GM23338 (cell line): ENCODE data around the gene TMIGD2. TPM values are rescaled to one million over a fixed set of nuclear protein-coding genes. Genes with fewer than 3 reads are reported as not detected.

Experiments used
- ATAC-seq: fragments of 200-7000 bp; cut with Tn5 transposase; 3 replicates; pipeline ENCODE4 v1.9.1; 2020
- DNase-seq: peaks from one replicate; pipeline ENCODE4 v3.0.0-alpha.2; 2015; ENCODE audit warnings: low spot score
- H2AFZ ChIP-seq: fragments of 200-600 bp; sonication (generic); 2 replicates; pipeline ENCODE4 v1.8.0; 2016; ENCODE audit warnings: antibody characterized with exemption, mild to moderate bottlenecking, moderate library complexity
- H3F3A ChIP-seq: fragments of 200-600 bp; sonication (generic); replicated peaks from 2 replicates; pipeline ENCODE4 v1.8.0; 2017; ENCODE audit warnings: antibody characterized with exemption, mixed run types, low read depth
- H3K27ac ChIP-seq: fragments of 200-600 bp; sonication (generic); 2 replicates; pipeline ENCODE4 v1.6.1; 2016; ENCODE audit warnings: low read depth
- H3K27me3 ChIP-seq: fragments of 200-600 bp; sonication (generic); 2 replicates; pipeline ENCODE4 v1.8.0; 2016; ENCODE audit warnings: mild to moderate bottlenecking, mixed run types, moderate library complexity; ENCODE audit not compliant: insufficient read depth
- H3K36me3 ChIP-seq: fragments of 200-600 bp; sonication (generic); 2 replicates; pipeline ENCODE4 v1.8.0; 2016; ENCODE audit warnings: mild to moderate bottlenecking; ENCODE audit not compliant: insufficient read depth
- H3K4me1 ChIP-seq: fragments of 200-600 bp; sonication (generic); 2 replicates; pipeline ENCODE4 v1.8.0; 2016; ENCODE audit warnings: mild to moderate bottlenecking, moderate library complexity; ENCODE audit not compliant: insufficient read depth
- H3K4me2 ChIP-seq: fragments of 200-600 bp; sonication (generic); 2 replicates; pipeline ENCODE4 v1.7.1; 2017; ENCODE audit warnings: mixed run types
- H3K4me3 ChIP-seq: fragments of 200-600 bp; sonication (generic); 2 replicates; pipeline ENCODE4 v1.6.1; 2016; ENCODE audit warnings: mixed run types
- H3K79me2 ChIP-seq: fragments of 200-600 bp; sonication (generic); replicated peaks from 2 replicates; pipeline ENCODE4 v1.8.0; 2017; ENCODE audit warnings: mild to moderate bottlenecking; ENCODE audit not compliant: insufficient read depth
- H3K9me2 ChIP-seq: fragments of 200-600 bp; sonication (generic); 2 replicates; pipeline ENCODE4 v1.8.0; 2017; ENCODE audit not compliant: insufficient read depth
- H4K20me1 ChIP-seq: fragments of 200-600 bp; sonication (generic); replicated peaks from 2 replicates; pipeline ENCODE4 v1.8.0; 2017; ENCODE audit warnings: mild to moderate bottlenecking; ENCODE audit not compliant: insufficient read depth
- H3K27ac Mint-ChIP-seq: 2 replicates; pipeline ENCODE4 v1.8.0; 2020; ENCODE audit warnings: inconsistent platforms, mild to moderate bottlenecking, moderate library complexity, mixed read lengths
- H3K27me3 Mint-ChIP-seq: 3 replicates; pipeline ENCODE4 v1.8.0; 2022; ENCODE audit warnings: low read depth, mild to moderate bottlenecking, moderate library complexity, mixed read lengths, inconsistent platforms; ENCODE audit not compliant: insufficient read depth, poor library complexity
- H3K36me3 Mint-ChIP-seq: 3 replicates; pipeline ENCODE4 v1.8.0; 2021; ENCODE audit warnings: low read depth, mild to moderate bottlenecking, inconsistent platforms, moderate library complexity, mixed read lengths
- H3K4me1 Mint-ChIP-seq: 3 replicates; pipeline ENCODE4 v1.8.0; 2020; ENCODE audit warnings: mild to moderate bottlenecking, inconsistent platforms, mixed read lengths
- H3K4me3 Mint-ChIP-seq: 3 replicates; pipeline ENCODE4 v1.8.0; 2021; ENCODE audit warnings: moderate library complexity, mild to moderate bottlenecking, inconsistent platforms, mixed read lengths
- H3K9me3 Mint-ChIP-seq: 3 replicates; pipeline ENCODE4 v1.8.0; 2020; ENCODE audit warnings: moderate library complexity, mild to moderate bottlenecking, inconsistent platforms, mixed read lengths
- CREB1 ChIP-seq: fragments of 250-450 bp; sonication (Bioruptor Pico); IDR thresholded peaks from 2 replicates; pipeline ENCODE4 v1.5.0; 2020; ENCODE audit warnings: low read depth, mild to moderate bottlenecking, moderate library complexity
- EZH2 ChIP-seq: fragments of 200-600 bp; sonication (generic); IDR thresholded peaks from one replicate; pipeline ENCODE4 v1.8.0; 2017; ENCODE audit warnings: antibody characterized with exemption, mild to moderate bottlenecking, low read depth; ENCODE audit not compliant: unreplicated experiment
- EZH2phosphoT487 ChIP-seq: fragments of 200-600 bp; sonication (generic); IDR thresholded peaks from one replicate; pipeline ENCODE4 v1.8.1; 2018; ENCODE audit warnings: antibody characterized with exemption; ENCODE audit not compliant: unreplicated experiment
- JUNB ChIP-seq: IDR thresholded peaks from one replicate; pipeline ENCODE4 v1.6.1; 2016; ENCODE audit warnings: antibody characterized with exemption; ENCODE audit not compliant: unreplicated experiment
- NANOG ChIP-seq: IDR thresholded peaks from 2 replicates; pipeline ENCODE4 v1.6.1; 2016; ENCODE audit warnings: antibody characterized with exemption, borderline replicate concordance
- POLR2AphosphoS5 ChIP-seq: IDR thresholded peaks from 2 replicates; pipeline ENCODE4 v1.6.1; 2016; ENCODE audit warnings: antibody characterized with exemption, low read depth
- STAT1 ChIP-seq: IDR thresholded peaks from one replicate; pipeline ENCODE4 v1.6.1; 2016; ENCODE audit warnings: antibody characterized with exemption; ENCODE audit not compliant: unreplicated experiment
- ZNF114 ChIP-seq: fragments of 250-450 bp; sonication (Bioruptor Pico); IDR thresholded peaks from 2 replicates; pipeline ENCODE4 v1.5.0; 2020; ENCODE audit warnings: mild to moderate bottlenecking, moderate library complexity
- ZNF331 ChIP-seq: fragments of 250-450 bp; sonication (Bioruptor Pico); IDR thresholded peaks from 2 replicates; pipeline ENCODE4 v1.5.0; 2020; ENCODE audit warnings: low read depth, mild to moderate bottlenecking, moderate library complexity
- ZNF462 ChIP-seq: fragments of 250-450 bp; sonication (Bioruptor Pico); IDR thresholded peaks from 2 replicates; pipeline ENCODE4 v1.5.0; 2020; ENCODE audit warnings: mild to moderate bottlenecking, moderate library complexity
- polyA plus RNA-seq: library from polyadenylated mRNA; unstranded; fragments of >200 nt; fragmentation: Nextera tagmentation; extraction: Ambion mirVana; gene quantifications from 2 replicates; pipeline ENCODE4 v1.2.1, GENCODE V29; 2016
- total RNA-seq: library from RNA; depleted of rRNA; stranded (reverse); fragments of >200 nt; shearing (Covaris generic); gene quantifications from 2 replicates; pipeline ENCODE4 v1.2.3, GENCODE V29; 2014
- TF ChIP-seq, protein P1 (sequence below): IDR thresholded peaks from one replicate; pipeline ENCODE4 v1.6.1; 2018; ENCODE audit warnings: antibody characterized with exemption; ENCODE audit not compliant: unreplicated experiment
- TF ChIP-seq, protein P2 (sequence below): IDR thresholded peaks from 2 replicates; pipeline ENCODE4 v1.6.1; 2016; ENCODE audit warnings: antibody characterized with exemption
- TF ChIP-seq, protein P3 (sequence below), 2 experiments: fragments of 200-600 bp in 1 of 2; sonication (generic) in 1 of 2; conservative IDR thresholded peaks; 2 replicates each; pipeline versions ENCODE4 v1.5.1 to v1.6.1; 2016 to 2017; ENCODE audit warnings: antibody characterized with exemption in 2 of 2, low read depth in 2 of 2, mild to moderate bottlenecking in 2 of 2, moderate library complexity in 1 of 2

TMIGD2 gene
- total and polyA plus RNA-seq, 2 experiments from 2014 or later = 0.76 to 0.79 TPM

GRCh38 chr19:4342615-4343369 is 40.6 kb upstream of the TMIGD2 start:
- Histone ChIP-seq H3F3A (peaks cover 15% of the 10 kb centered on the region; the same call in 1 of the 2 replicates), H3K4me3 (peak overlapping the region; percentile 56), H3K27me3 (peaks cover 4% of the 10 kb centered on the region; the same call in 1 of the 2 replicates), H3K9me2 (no peaks in the 10 kb centered on the region), H4K20me1 (no peaks in the 10 kb centered on the region; the same call in none of the 2 replicates), H3K36me3 (no peaks in the 10 kb centered on the region; the same call in 1 of the 2 replicates), H3K4me2 (peak overlapping the region; percentile 77), H3K27ac (peak overlapping the region; percentile 89), H3K79me2 (0 out of 2 replicates have a peak, but pooled peaks cover 5% of the 10 kb centered on the region), H3K4me1 (peaks cover 6% of the 10 kb centered on the region), H2AFZ (no peak overlapping the region)
- peak overlapping the region; percentile 99 for H3K27ac Mint-ChIP-seq
- H3K27me3 Mint-ChIP-seq = peaks cover 19% of the 10 kb centered on the region
- H3K36me3 Mint-ChIP-seq = peaks cover 23% of the 10 kb centered on the region
- DNase-seq = peak; percentile 100
- TF ChIP-seq ZNF331 (CRISPR knock-in tag) = peak; percentile 63
- no peak for TF ChIP-seq NANOG
- TF ChIP-seq POLR2AphosphoS5 = peak; percentile 96
- no peak for TF ChIP-seq ZNF462 (CRISPR knock-in tag)
- TF ChIP-seq, protein P1, sequence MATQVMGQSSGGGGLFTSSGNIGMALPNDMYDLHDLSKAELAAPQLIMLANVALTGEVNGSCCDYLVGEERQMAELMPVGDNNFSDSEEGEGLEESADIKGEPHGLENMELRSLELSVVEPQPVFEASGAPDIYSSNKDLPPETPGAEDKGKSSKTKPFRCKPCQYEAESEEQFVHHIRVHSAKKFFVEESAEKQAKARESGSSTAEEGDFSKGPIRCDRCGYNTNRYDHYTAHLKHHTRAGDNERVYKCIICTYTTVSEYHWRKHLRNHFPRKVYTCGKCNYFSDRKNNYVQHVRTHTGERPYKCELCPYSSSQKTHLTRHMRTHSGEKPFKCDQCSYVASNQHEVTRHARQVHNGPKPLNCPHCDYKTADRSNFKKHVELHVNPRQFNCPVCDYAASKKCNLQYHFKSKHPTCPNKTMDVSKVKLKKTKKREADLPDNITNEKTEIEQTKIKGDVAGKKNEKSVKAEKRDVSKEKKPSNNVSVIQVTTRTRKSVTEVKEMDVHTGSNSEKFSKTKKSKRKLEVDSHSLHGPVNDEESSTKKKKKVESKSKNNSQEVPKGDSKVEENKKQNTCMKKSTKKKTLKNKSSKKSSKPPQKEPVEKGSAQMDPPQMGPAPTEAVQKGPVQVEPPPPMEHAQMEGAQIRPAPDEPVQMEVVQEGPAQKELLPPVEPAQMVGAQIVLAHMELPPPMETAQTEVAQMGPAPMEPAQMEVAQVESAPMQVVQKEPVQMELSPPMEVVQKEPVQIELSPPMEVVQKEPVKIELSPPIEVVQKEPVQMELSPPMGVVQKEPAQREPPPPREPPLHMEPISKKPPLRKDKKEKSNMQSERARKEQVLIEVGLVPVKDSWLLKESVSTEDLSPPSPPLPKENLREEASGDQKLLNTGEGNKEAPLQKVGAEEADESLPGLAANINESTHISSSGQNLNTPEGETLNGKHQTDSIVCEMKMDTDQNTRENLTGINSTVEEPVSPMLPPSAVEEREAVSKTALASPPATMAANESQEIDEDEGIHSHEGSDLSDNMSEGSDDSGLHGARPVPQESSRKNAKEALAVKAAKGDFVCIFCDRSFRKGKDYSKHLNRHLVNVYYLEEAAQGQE = no peak
- TF ChIP-seq ZNF114 (CRISPR knock-in tag) = peak; percentile 100
- no peak for TF ChIP-seq STAT1
- no peak for TF ChIP-seq EZH2
- no peak for TF ChIP-seq JUNB
- peak; percentile 88 for TF ChIP-seq CREB1
- TF ChIP-seq, protein P2, sequence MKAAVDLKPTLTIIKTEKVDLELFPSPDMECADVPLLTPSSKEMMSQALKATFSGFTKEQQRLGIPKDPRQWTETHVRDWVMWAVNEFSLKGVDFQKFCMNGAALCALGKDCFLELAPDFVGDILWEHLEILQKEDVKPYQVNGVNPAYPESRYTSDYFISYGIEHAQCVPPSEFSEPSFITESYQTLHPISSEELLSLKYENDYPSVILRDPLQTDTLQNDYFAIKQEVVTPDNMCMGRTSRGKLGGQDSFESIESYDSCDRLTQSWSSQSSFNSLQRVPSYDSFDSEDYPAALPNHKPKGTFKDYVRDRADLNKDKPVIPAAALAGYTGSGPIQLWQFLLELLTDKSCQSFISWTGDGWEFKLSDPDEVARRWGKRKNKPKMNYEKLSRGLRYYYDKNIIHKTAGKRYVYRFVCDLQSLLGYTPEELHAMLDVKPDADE = no peak; the same call in 1 of the 2 replicates
- TF ChIP-seq EZH2phosphoT487 = no peak
- TF ChIP-seq, protein P3, sequence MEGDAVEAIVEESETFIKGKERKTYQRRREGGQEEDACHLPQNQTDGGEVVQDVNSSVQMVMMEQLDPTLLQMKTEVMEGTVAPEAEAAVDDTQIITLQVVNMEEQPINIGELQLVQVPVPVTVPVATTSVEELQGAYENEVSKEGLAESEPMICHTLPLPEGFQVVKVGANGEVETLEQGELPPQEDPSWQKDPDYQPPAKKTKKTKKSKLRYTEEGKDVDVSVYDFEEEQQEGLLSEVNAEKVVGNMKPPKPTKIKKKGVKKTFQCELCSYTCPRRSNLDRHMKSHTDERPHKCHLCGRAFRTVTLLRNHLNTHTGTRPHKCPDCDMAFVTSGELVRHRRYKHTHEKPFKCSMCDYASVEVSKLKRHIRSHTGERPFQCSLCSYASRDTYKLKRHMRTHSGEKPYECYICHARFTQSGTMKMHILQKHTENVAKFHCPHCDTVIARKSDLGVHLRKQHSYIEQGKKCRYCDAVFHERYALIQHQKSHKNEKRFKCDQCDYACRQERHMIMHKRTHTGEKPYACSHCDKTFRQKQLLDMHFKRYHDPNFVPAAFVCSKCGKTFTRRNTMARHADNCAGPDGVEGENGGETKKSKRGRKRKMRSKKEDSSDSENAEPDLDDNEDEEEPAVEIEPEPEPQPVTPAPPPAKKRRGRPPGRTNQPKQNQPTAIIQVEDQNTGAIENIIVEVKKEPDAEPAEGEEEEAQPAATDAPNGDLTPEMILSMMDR (conservative IDR thresholded peaks at IDR 0.05; ENCODE audit: low read depth in 2 of 2) = peak; percentile 31 to 32
- no peaks in the 10 kb centered on the region; the same call in 2 of the 3 replicates for H3K9me3 Mint-ChIP-seq
- ATAC-seq = peak; percentile 90
- H3K4me1 Mint-ChIP-seq = peaks cover 12% of the 10 kb centered on the region
- peak overlapping the region; percentile 89 for H3K4me3 Mint-ChIP-seq
